NCI-H82 (cell line): ENCODE measurements around the gene AZIN2.
A peak's percentile ranks its signal among the peaks of the same experiment; 100 is the strongest.
"Not testable (repeated sequence)": the region's sequence is repeated elsewhere in the genome, so short reads cannot be mapped to it uniquely, and the experiment has no call there.

ENCODE experiments used
- DNase-seq: peaks from one replicate; lab custom pipeline; 2025; lab: John Stamatoyannopoulos, UW

The AZIN2 gene

DNA sequence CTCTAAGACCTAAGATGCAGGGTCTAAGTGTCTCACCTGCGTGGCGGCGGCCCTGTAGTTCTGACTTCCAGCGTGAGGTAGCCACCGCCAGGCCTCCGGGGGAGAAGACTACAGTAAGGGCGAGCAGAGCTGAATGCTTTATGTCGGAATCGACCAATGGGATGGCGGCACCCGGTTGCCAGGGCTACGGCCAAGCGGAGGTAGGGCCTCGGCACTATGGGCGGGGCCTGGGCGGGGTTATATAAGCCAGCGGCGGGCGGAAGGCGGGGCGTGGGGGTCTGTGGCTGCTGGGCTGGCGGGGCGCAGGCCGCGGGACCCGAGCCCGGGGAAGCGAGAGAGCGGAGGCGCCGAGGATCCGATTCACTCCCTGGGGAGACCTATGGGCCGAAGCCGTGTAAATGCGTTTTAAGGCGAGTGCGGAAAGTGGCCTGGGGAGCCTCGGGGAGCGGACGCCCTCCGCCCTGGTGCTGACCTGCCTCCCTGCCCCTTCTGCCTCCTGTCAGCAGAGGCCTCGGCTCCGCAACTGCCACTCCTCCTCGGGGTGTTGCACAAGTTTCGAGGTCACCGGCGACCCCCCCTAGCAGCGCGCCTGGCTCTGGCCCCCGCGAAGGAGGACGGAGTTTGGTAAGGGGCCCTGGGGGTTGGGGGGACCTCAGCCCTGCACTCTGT is at the start of gene AZIN2:
TSS of gene AZIN2 (plus strand) at position 269 of the 669 bp plus-strand sequence. CDS start 1,097 bp downstream, outside the sequence.
- DNase-seq, result peak; percentile 99

DNA sequence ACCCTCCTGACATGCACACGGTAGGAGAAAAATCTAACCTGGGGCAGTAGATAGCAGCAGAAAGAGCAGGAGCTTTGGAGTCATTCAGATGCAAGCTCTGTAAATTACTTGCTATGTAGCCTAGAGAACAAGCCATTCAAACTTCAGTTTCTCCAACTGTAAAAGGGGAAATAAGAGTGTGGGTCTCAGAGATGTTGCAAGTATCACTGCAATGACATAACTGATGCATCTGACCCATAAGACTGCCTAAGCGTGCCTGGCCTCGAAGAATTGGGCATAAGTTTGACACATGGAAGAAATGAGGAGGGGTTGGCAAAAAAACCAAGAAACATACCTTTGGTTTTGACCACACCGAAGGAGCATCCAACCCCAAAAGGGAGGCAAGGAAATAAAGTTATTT is 49.4 kb upstream of the AZIN2 start:
- DNase-seq, result no peak

DNA sequence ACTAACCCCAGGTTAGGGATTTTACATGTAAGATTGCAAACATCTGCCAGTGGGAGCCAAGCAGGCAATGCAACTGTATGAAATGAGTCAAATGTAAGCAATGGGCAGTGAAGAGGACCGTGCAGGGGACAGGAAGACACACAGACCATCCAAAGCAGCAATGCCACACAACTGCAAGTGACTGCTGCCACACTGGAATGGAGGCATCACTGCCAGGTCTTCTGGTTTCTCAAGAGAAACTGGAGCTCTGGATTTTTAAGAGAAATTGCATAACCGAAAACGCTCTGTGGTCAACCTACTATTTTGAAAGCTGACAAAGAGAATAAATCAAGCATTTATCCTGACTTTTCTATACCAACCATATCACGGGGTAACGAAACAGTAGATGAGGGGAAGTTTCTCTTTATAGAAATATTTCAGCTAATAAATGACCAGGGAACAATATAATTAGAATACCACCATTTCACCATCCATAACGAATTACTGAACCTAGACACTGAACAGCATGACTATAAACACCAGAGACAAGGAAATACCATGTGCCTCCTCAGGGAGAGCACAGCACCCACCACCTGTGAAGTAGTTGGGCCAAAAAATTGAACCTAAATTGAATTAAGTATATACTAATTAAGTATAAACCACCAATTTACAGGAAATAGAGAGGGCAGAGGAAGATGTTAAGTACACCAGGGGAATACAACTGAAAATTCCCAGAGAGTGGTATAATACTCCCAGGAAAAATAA is 48.7 kb upstream of the AZIN2 start:
- DNase-seq, result peak; percentile 34

DNA sequence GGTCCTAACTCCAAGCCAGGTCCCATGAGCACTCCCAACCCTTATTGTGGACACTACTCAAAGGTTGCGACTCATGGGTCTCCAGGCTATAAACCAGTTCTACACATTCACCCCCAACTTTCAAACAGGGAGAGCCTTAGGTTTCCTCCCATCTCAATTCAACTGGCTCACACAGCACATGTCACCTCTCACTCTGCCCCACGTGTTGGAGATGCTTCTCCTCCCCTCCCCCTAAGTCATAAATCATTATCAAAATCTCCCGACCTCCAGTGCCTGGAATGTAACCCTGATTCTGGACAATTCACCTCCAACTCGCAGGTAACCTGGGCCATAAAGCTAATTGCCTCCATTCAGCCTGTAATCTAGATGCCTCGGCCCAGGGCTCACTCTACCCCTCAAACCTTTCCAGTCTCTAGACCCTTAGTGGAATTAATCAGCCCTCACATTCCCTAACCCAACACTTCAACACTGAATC is 44.9 kb upstream of the AZIN2 start:
- DNase-seq, result peak; percentile 74

DNA sequence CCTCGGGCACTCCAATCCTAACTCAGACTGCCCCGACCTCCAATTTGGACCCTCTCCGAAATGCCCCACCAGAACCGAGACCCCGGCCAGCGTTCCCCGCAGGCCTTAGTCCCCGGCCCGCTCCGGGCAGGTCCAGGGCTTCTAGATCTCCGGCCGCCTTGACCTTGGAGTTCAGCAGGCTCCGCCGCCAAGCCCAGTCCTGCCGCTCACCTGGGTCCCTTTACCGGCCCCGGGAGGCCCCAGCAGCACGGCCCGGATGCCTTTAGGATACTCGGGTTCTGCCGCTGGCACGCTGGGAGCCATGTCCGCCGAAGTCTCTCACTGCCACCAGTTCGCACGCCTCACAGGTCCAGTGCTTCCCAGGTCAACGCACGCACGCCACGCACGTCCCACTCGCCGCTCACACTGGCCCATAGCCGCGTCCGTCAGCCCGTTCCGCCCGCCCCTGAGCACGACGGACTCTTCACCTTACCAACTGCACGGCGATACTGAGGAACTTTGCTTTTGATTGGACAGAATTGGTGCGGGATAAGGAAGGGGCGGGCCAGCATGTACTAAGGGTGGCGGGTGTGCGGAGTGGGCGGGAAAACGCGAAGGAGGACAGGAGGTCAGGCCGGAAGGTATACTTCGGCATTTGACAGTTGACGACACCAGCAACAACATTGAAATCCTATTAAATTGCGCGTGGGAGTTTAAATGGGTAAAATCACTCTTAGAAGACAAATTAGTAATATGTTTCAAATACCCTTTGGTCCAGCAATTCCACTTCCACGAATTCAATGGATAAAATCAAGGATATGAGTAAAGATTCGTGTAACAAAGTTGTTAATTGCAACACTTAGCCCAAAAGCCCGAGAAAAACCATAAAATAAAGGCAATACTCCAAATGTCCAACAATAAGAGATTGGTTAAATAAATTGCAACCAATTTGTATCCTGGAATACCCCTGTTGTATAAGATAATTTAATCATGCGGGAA is 44.1 kb upstream of the AZIN2 start, which contains the start of gene AK2:
TSS of gene AK2 (minus strand) at position 358 of the 978 bp plus-strand sequence. CDS start at position 303, 55 bp downstream.
- DNase-seq, result peak; percentile 100

DNA sequence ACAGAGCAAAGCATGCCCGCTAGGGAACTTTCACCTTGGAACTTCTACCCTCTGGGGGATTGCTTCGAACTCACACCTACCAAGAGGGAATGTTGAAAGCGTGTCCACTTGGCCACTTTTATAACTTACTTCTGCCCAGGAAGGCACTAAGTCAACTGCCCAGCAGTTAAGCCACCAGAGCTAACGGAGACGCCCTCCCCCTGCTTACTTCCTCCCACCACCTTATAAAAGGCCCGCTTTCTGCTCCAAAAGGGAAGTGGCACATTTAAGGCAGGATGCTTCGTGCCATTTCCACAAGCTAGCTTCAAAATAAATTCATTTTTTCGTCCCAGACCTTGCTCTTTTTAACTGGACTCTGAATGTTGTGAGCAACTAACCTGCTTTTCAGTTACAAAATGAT is 41.1 kb upstream of the AZIN2 start:
- no peak for DNase-seq

DNA sequence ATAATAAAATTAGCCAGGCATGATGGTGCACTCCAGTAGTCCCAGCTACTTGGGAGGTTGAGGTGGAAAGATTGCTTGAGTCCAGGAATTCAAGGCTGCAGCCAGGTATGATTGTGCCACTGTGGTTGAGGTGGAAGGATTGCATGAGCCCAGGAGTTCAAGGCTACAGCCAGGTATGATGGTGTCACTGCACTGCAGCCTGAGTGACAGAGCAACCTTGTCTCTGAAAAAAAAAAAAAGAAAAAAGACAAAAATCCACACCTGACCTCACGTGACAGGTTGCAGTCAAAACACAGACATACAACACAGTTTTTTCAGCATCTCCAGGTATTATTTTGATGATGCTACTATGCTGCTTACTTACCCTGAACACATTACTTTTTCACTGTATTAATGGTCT is 39.9 kb upstream of the AZIN2 start:
- DNase-seq, result no peak

DNA sequence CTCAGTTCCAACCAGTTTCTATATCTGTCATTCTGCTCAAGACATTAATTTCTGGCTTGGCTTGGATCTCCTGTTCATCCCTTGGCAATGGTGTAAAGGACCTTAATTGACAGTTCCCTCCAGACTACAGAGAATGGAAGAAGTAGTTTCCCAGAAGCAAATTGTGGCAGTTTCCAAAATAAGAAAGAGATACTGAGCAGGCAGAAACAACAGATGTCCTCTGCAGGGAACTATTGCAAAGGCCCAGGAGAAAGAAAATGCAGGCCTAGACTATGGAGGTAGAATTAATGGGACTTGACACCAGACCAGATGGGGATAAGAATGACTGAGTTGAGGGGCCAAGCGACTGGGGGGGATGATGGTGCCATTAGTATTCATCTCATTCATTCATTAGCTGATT is 38.1 kb upstream of the AZIN2 start:
- DNase-seq, result no peak

DNA sequence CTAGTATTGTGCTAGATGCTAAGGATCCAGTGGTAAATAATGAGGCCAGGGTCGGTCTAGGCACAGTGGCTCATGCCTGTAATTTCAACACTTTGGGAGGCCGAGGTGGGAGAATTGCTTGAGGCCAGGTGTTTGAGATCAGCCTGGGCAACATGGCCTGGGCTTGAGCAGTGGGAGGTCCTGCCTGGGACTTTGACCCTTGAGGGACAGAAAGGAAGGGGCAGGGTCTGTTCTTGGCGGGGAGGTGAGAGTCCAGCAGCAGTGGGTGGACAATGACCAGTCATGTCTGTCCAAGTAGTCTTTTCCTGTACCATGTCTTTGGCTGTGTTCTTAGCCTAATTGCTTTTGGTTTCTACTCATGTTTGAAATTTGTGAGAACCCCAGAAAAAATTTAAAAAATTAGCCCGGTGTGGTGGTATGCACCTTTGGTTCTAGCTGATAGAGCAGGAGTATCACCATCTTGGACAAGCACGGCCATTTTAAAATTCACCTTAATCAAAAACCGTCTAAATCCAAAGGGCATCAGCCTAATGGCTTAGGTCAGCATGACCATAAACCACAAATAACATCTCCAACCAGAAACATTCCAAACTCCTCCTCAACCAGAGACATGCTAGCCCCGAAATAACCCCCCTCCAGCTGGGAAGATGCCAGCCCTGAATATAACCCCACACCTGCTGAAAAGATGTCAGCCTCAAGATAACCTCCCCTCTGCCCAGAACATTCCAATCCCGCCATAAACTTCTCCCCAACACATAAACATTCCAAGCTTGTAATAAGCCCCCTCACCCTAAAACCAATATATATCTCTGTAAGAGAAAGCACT is 37.5 kb upstream of the AZIN2 start:
- DNase-seq, result no peak

DNA sequence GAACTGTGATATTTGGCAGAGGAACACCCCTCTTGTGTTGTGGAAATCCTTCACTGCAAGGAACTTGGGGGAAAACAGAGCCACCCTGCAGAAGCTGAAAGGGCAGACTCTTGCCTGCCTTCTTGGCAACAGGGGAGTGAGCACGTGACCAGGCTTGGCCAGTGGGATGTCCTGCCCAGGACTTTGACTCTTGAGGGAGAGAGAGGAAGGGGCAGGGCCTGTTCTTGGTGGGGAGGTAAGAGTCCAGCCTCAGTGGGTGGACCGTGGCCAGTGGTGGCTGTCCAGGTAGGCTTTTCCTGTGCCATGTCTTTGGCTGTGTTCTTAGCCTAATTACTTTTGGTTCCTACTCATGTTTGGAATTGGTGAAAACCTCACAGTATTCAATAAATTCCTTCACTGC is 35.7 kb upstream of the AZIN2 start:
- DNase-seq, result no peak

DNA sequence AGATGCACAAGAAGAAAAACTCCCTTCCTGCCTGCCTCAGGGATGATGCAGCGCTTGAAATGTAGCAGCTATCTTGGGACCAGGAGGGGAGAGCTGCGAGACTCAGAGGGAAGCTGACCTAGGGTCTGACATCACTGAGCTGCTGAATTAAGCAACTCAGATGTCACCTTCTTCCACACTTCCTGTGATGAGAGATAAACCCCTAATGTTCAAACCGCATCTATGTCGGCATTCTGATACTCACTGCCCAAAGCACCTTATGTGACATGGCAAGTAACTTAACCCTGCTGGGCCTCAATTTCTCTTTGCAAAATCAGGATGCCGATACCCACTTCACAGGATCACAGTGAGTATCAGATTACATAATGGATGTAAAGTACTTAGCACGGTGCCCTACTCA is 35.1 kb upstream of the AZIN2 start:
- DNase-seq, result peak; percentile 35

DNA sequence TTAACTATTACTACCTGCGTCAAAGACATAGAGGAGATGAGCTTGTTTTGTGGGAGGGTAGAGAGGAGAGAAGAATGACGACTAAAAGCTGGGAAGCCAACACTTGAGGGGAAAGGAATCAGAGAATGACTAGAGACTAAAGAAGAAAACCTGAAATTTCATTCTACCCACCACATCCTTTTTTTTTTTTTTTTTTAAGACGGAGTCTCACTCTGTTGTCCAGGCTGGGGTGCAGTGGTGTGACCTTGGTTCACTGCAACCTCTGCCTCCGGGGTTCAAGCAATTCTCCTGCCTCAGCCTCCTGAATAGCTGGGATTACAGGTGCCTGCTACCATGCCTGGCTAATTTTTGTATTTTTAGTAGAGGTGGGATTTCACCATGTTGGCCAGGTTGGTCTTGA is 34.7 kb upstream of the AZIN2 start:
- not testable (repeated sequence) for DNase-seq

DNA sequence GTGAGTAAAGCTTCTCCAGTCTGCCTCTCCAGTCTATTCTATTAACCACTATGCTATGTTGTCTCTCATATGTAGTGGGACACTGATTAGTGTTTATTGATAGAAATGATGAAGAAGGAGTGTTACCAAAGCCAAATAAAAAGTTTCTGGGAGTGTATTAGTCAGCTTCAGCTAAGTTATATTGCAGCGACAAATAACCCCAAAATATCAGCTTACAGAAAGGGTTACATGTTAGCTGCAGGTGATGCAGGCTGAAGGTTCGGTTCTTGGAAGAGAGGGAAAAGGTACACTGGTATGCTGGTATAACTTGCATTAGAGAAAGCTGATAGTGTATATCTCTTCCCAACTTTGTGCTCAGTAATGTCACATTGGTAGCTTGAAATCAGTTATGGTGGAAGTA is 33.7 kb upstream of the AZIN2 start:
- no peak for DNase-seq

DNA sequence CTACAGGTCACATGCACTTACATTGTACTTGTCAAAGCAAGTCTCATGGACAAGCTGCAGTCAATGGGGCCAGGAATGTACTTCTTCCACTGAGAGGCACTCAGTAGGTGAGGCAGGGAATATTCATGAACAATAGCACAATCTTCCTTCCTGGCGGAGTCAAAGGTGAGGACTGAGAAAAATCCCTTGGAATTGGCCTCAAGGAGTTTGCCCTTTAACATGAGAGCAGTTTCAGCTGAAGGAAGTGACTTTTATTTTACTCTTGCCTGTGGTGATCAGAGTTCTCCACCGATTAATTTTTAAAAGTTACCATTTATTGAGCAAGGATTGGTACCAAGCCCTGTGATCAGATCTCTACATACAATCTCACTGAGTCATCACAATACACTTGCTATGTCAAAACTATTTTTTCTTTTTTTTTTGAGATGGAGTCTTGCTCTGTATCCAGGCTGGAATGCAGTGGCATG is 33.1 kb upstream of the AZIN2 start:
- no peak for DNase-seq

DNA sequence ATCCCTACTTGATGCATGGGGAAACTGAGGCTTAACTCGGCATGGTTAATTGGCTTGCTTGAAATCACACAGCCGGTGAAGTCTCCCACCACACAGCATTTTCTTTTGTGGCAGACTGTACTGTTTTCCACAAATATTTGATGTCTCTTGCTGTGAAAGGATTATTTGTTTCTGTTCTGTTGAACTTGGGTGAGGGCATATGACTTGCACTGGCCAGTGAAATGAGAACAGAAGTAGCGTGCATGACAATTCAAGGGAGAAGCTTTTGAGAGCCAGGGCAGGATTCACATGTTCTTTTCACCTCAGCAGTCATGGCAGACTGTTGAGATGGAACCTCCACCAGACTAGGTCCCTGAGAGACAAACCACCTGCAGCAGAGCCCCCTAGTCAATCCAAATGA is 32.5 kb upstream of the AZIN2 start:
- no peak for DNase-seq

DNA sequence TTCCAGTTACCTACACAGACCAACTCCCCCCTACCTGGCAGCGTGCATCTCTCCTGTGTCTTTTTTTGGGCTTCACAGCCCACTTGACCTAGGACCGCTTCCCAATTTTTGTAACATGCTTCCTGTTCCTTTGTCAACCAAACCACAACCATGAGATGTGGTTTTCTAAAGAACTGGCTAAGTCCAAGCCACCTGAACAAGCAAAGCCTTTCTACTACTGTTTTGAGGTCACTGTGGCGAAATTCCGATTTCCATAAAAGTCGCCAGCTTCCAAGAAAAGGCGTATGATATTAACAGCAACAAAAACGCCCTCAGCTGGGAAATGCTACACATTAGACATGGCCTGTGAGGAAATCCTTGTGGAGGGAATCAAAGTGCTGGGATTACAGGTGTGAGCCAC is 31.6 kb upstream of the AZIN2 start:
- DNase-seq, result no peak

DNA sequence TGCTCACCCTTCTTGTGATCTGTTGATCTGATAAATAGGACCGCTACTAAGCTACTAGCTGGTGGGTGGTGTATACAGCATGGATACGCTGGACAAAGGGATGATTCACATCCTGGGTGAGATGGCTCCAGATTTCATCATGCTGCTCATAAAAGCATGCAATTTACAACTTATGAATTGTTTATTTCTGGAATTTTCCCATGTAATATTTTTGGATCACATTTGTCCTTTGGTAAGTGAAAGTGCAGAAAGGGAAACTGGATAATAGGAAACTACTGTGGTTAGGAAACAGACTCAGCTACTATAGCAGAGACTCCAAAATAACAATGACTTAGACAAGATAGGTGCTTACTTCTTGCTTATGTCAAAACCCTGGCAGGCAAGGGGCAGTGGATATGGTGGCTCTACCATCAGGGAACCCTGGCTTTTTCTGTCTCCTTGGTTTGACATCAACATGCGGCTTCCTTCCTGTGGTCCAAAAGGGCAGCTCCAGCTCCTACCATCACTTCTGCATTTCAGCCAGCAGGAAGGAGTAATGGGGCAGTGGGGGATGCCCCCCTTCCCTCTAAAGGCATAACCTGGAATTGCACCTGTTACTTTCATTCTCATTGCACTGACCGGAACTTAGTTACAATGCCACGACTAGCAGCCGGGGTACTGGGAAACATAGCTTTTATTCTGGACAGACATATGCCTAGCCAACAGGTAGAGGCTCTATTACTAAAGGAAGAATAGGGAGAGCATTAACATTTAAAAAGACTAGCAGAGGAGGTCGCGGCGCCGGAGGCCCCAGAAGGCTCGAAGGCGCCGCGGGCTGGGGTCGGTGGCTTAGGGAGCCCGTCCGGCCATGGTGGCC is 30.5 kb upstream of the AZIN2 start:
- no peak for DNase-seq

DNA sequence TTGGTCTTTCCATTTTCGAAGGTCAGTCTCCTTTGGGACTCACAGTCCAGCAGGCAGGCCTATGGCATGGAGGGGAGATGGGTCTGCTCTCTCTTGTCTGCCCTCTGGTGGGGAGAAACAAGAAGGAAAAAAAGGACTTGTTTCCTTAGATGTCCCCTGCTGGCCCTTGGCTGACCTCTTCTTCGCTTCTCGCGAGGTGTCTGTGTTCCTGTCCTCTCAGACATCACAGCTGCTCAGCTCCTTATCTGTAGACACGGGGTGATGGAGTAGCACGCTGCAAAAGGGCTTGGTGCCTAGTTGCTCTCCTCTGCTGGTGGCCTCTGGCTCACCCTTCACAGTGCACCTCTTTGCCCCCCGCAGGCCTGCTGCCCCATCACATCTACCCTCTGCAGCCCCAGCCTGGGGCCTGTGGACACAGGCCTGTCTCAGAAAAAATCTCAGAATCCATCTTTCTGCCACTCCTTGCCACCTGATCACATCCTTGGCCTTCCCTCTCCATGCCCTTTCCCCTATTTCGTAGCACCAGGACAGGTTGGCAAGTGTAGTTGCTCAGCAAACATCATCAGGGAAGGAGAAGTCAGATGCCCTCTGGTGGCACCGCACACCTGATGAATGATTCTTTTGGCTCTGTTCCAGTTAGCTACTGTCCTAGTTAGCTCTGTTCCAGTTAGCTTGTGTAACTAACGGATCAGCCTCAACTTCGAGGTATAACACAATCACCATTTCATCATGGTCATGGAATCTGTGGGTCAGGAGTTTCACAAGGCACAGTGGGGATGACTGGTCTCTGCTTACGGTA is 25.5 kb upstream of the AZIN2 start:
- DNase-seq, result peak; percentile 90

DNA sequence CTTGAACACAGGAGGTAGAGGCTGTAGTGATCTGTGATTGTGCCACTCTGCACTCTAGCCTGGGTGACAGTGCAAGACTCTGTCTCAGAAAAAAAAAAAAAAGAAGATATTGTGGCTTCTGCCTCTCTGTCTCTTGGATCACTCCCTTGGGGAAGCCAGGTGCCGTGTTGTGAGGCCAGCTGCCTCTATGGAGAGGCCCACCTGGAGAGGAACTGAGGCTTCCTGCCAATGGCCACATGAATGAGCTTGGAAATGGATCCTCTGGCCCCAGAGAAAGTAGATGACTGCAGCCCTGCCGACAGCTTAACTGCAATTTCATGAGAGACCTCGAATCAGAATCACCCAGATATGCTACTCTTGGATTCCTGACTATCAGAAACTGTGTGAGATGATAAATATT is 24.5 kb upstream of the AZIN2 start:
- DNase-seq, result no peak
